Activated gamma-delta T cell treated with Interleukin-2 at 50 U/mL for 16 hours (primary cell): ENCODE measurements around the gene SLC27A5.
"Not testable (repeated sequence)": the region's sequence is repeated elsewhere in the genome, so short reads cannot be mapped to it uniquely, and the experiment has no call there.

ENCODE experiments used
- DNase-seq: peaks from one replicate; pipeline ENCODE4 v3.0.0-alpha.2; 2020

SLC27A5 gene

DNA sequence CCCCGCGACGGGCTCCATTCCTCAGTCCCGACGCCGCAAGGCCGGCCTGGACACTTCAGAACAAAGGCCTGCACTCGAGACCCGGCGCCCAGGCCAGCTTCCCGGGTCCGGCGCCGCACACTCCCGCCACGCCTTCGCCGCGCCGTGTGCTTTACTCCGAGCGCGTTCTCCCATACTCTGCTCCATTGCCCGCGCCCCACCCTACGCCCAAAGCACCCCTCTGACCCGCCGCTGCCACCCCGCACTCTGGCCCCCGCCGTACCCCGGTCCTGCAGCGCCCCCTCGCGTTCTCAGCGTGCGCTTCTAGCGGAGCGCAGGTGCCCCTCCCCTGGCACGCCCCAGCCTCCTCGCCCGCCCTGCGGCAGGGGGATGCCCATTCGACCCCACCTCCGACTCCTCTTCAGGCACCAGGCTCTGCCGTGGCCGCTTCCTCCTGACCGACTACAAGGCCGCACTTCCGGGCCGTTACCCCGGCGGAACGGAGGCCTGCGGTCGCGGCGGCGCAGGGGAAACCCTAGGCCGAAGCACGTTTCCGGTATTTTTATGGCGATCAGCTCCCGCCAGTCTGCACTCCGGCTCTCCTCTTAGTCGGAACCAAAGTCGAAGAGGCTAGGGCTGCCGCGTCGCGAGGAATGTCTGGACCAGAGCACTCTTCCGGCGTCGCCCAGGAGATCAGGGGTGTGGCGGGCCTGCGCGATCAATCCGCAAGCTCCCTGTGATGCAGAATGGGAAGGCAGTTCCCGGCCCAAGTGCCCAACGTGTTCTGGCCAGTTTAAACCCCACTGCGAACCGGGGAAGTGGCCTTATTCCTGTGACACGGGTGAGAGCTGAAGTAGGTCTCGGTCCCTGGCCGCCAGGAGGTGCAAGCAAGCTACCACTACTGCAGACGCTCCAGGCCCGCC is 7.8 kb upstream of the SLC27A5 start, which contains the start of gene ZBTB45:
Gene ZBTB45, minus strand, starts transcription at position 456 of the 902 bp plus-strand sequence. CDS start 2,137 bp downstream, outside the sequence.
- DNase-seq = peak; percentile 83

DNA sequence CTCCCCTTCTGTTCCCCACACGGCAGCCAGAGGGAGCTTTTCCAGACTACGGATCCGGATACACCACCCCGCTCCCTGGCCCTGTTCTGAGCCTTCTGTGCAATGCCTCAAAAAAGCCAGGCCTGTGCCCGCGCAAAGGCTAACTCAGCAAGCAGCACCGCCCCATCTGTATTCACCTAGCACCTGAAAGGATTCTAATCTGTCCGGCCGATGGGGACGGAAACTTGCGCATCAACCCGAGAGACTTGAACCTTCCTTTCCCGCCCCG is 7.2 kb upstream of the SLC27A5 start:
- DNase-seq = peak; percentile 44

DNA sequence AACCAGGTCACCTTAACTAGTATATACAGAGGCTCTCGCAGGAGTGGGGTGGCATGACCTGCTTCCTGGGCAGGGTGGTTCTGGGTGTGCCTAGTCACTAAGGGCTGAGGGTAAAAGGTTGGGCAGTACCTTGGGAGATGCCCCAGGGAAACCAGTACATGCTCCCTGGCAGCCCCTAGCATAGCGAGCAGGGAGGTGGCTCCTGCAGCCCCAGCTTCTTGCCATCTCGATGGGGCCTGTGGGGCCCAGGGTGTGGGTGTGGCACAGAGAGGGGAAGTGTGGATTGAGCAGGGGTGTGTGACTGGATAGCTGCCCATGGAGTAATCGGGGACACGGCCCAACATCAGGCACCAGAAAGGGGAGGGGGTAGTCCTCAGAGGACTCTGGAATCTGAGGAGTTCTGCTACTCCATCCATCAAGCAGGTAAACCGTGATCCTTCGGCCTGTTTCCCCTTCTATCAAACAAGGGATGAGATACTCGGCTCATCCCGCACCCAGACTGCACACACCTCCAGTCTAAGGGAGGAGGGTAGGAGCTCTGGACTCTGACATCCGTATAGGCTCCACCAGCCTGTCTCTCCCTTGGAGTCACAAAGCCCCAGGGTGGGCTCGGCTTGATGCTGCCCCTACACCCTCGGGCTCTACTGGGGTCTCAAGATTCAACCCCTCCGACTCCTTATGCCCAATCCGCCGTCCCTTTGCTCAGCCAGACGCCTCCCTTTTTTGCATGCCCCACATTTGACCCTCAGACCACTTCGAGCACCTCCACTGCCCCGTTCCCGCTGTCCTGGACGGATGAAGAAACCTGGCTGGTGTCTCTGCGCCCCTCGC is 6.7 kb upstream of the SLC27A5 start:
- DNase-seq = no peak

DNA sequence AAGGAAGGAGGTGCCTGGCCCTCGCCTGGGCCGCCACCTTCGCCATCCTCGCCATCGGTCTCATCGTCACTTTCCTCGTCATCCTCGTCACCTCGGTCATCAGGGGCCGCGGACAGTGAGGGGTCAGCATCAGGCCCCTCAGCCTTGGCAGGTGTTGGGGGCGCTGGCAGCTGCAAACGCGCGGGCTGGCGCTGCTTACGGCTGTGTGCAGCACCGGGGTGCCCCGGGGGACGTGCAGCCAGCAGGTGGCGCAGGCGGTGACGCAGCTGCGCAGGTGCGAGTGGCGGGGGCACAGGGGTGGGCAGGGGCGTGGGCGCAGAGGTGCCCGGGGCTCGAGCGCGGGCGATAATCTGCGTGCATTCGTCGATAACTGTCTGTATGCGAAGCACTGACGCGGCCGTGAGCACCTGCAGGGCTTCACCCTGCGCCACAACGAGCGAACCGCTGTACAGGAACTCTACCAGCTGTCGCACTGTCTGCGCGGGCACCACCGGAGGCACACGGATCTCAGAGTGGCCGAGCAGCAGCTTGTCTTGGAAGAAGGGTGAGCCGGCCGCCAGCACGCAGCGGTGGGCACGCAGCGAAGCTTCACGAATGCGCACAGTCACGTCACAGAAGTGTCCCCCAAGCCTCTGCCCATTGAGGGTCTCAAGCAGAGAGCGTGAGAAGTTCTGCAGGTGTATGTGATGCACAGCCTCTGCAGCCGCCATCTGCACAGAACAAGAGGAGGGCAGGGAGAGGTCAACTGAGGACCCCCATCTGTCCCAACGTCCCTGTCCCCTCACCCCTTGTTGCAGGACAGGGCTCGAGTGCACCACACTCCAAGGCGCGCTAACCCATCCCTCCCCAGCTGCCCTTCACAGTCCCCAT is 5.4 kb upstream of the SLC27A5 start:
- DNase-seq = no peak

DNA sequence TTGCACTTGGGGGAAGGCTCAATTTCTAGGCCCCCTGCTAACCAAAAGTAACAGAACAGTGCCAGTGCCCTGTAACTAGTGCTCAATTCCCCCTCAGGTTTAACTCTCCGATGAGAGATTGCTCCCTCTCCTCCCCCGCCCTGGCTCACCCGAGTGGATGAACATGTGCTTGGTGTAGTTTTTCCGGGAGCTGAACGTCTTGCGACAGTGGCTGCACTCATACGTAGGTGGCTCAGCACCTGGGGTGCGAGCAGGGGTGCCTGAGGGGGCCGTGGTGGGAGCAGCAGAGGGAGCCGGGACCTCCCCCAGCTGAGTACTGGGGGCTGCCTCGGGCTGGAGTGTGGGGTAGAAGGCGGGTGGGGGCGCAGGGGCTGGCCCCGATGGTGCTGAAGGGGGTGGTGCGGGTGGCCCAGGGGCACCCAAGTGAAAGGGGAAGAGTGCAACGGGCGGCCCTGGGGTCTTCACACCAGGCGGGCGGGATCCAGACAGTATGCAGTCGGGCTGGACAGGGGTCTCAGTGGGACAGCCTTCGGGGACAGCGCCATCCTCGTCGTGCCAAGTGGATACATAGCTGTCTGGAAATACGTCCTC is 4.5 kb upstream of the SLC27A5 start:
- DNase-seq = no peak

DNA sequence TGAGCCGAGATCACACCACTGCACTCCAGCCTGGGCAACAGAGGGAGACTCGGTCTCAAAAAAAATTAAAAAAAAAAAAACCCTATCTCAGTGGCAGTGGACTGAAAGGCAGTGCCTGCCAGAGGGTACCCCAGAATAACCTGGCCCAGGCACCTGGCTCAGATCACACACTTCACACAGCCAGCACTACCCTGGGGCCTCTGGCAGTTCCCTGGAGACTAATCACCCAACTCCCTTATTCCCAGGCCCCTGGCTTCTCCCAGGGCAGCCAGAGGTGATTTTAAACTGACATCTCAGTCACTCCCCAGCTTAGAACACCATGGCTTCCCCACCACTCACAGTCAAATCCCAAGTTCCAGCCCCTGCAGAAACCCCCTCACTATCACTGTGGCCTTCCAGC is 3.5 kb upstream of the SLC27A5 start:
- no peak for DNase-seq

DNA sequence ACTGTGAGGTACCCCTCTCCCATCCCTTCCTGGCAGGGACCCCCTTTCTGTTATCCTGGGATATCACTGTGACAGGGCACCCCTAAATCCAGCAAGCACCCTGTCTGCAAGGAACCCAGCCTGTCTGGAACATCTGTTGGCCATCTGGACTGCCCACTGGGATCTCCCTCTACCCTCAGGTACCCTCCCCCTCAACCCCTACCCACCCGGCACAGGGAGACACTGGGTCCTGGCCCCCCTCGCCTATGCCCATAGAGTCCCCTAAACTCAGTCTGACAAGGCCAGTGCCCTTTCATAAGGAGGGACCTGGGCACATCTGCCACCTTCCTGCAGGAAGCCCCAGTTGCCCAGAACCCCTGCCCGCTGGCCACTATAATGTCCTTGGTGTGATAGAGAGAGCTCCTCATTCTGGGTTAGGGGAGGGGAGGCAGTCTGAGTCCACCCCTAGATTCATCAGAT is 2.8 kb upstream of the SLC27A5 start:
- DNase-seq = no peak

DNA sequence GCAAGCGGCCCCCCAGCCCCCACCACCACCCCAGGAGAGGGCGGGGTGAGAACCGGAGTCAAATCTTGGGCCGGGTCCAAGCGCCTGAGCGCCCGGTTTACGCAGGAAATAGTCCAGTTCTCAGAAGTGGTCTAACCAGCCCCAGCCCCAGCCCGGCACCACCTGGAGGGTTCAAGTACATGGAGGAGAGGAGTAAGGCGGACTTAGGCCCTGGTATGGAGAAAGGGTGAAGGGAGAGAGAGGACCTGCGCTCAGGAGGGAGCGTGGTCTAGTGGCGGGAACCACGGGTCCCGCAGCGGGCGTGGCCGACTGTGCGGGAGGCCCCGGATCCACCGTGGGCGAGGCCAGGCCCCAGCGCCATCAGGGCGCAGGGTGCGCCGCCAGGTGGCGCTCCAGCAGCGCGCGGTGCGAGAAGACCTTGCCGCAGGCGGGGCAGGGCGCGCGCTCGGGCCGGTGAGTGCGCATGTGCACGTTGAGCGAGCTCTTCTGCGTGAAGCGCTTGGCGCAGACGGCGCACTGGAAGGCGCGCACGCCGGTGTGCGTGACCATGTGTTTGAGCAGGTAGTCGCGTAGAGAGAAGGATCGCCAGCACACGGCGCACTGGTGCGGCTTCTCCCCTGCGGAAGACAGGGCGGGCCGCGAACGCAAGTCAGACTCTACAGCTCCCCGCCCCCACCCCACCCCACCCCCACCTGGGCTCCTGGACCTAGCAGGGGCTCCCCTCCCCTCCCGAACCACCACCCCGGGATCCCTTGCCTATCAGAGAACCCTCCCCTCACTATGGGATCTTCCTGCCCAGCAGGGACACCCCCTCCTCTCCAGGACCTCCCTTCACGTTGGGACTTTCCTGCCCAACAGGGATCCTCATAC is 2.1 kb upstream of the SLC27A5 start:
- peak; percentile 91 for DNase-seq

DNA sequence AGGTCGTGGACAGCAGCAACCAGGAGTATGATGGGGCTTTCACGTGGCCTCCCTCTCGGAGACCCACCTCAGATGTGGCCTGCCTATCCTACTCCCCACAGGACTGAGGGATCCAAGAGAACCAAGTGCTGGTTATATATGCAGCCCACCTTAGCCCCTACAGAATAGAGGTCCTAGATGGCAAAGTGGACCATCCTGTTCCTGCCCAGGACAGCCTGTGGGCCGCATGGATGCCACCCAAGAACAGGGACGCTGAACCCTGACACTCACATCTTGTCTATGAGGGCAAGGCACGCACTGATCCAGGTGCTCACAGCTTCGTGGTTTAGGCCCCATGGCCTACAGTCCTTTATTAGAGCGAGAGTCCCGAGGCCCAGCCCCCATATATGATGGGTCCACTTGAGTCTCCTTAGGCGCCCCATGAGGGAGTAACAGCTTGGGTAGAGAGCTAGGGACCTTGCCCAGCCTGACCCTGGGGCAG is 1.5 kb upstream of the SLC27A5 start:
- DNase-seq = no peak

DNA sequence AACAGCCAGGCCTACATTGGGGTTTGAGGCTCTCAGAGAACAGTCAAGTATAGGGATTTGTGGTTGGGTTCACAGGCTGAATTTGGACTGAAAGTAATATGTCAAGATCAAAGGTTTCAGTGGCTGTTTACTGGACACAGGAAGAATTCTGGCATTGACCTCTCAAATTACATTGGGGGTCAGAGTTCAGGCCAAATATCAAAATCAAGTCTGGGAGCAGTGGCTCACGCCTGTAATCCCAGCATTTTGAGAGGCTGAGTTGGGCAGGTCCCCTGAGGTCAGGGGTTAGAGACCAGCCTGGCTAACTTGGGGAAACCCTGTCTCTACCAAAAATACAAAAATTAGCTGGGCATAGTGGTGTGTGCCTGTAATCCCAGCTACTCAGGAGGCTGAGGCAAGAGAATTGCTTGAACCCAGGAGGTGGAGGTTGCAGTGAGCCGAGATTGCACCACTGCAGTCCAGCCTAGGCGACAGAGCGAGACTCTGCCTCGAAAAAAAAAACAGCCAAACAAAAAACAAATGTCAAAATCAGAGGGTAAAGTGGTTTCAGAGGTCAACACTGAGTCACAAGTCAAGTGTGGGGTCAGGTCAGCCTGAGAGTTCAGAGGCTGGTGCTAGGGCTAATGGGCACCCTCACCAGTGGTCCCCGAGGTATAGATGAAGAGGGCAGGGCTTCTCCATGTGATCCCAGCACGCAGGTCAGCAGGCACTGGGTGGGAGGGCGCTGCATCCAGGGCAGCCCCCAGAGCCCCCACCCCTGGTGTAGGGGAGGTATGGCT is 1.5 kb downstream of the SLC27A5 start:
- no peak for DNase-seq

DNA sequence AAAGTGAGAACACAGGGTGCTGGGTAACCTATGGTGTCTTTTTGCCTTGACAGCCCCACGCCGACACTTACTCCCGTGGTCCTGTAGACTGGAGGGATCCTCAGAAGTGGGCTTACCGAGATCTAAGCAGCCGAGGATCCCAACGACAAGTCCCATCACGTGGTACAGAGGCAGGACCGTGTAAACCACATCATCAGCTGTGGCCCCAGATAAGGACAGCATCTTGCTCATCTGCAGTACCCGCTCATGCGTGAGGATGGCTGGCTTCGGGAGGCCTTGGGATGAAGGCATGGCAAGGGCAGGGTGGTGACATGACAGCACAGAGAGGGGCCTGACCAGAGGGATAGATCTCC is 2.1 kb downstream of the SLC27A5 start:
- DNase-seq = no peak

DNA sequence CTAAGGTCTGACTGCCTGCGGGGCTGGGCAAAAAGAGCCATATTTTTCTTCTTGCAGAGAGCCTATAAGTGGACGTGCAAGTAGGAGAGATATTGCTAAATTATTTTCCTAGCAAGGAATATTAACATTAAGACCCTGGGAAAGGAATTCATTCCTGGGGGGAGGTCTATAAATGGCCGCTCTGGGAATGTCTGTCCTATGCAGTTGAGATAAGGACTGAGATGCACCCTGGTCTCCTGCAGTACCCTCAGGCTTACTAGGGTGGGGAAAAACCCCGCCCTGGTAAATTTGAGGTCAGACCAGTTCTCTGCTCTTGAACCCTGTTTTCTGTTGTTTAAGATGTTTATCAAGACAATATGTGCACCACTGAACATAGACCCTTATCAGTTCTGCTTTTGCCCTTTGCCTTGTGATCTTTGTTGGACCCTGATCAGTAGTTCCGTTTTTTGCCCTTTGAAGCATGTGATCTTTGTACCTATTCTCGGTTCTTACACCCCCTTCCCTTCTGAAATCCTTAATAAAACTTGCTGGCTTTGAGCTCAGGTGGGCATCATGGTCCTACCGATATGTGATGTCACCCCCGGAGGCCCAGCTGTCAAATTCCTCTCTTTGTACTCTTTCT is 4.1 kb downstream of the SLC27A5 start:
- not testable (repeated sequence) for DNase-seq

DNA sequence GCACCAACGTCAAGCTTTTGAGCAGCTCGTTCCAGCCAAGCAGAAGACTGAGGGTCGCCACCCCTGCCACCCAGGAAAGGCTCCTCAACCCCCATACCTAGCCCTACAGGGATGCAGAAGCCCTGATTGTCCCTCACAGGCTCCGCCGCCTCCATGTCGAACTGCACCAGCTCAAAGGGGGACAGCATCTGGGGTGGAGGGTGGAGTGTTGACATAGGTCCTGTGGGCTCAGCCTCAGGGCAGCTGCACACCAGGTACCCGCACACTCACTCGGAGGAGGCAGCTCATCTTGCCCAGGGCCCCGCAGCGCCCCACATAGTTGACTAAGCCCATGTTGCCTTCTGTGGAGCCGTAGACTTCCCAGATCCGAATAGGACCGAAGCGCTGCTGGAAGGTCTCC is 11.6 kb downstream of the SLC27A5 start:
- no peak for DNase-seq

DNA sequence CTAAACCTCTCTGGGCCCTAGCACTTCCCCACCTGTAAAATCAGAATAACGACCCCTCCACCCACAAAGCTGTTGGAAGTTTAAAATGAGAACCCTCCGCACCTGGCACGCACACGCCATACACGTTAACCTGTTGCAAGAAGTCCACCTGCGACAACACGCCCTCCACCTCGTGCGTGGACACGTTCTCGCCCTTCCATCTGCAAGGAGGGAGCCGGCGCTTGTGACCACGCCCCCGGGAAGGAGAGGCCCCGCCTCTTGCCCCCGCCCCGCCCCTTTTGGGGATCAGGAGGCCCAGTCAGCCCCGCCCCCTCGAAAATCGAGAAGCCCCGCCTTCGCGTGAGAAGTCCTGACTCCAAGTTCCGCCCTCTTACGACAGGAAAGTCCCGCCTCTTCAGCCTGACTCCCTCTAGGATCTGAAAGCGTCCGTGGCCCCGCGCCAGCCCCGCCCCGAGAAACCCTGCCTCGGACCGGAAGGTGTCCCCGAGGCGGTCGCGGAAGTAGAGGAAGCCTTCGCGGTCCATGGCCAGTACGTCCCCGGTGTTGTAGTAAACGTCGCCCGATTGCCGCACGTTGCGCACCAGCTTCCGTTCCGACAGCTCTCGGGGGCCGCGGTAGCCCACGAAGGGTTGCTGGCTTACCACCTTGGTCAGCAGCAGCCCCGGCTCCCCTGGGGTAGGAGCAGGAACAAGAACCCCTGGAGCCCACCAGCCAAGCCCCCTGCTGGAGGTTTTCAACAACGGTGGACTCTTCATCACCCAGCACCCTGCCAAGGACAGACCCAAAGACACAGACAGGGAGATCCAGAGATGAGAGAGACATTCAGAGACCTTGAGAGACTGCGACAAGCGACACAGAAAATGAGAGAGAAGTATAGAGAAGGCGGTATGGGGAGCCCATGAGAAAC is 12.5 kb downstream of the SLC27A5 start:
- DNase-seq = peak; percentile 93

DNA sequence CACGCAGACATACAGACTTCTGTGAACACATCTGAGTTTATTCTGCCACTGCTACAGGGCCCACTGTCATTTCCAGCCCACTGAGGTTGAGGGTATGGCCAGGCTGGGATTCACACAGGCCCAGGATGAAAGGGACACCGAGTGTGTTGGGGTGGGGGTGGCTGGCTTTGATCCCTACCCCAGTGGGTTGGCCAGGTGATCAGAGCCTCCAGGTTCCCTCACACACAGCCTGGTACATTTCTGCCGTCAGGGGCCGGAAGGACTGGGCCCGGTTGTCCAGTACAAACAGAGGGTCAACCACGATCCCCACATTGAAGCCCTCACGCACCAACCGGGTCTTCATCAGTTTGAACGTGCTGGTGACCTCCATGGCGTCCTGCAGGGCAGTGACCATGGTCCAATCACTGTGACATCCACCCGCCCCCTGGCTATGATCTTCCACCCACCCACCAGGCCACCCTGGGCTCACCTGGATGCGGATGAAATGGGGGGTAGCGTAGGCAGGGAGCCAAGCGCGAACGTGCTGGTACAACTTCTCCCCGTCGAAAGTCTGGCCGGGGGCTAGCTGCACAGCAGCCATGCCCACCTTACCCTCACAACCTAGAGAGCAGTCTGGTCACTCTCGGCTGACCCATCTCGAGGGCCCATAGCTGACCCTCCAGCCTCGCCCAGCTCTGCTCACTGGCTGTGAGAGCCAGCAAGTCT is 13.3 kb downstream of the SLC27A5 start:
- DNase-seq = no peak

DNA sequence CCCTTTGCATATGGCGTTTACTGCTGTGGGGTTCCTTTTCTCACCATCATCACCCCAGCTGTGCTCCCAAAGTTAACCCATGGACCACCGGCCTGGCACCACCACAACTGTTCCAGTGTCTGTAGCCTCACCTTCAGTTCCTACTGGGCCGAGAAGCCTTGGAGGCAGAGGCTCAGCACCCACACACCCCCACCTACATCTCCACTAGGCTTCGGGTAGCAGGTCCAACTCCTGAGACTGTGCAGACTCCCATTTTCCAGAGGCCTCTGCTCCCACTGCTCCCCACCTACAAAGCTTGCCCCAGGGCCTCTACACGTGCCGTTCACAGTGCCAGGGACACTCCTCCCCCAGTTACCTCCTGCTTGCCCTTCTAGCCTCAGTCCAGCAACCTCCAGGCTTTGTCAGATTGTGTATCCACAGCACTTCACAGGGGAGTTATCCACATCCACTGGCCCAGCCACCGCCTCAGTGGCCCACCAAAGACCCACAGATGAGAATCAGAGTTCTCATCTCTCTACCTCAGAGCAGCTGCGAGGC is 14.1 kb downstream of the SLC27A5 start:
- DNase-seq = no peak

DNA sequence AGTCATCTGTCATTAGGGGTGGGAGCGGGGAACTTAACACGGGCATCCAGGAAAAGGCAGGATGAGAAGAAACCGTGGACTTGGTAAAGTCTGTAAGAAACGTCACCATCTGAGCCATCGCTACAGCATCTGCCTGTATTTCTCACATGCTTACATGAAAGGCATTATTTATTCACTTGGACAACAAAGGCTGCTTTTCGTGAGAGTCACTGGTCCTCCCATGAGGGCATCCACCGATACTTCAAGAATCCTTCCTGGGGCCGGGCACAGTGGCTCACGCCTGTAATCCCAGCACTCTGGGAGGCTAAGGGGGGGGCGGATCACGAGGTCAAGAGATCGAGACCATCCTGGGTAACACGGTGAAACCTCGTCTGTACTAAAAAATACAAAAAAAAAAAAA is 19.5 kb downstream of the SLC27A5 start:
- DNase-seq = no peak

DNA sequence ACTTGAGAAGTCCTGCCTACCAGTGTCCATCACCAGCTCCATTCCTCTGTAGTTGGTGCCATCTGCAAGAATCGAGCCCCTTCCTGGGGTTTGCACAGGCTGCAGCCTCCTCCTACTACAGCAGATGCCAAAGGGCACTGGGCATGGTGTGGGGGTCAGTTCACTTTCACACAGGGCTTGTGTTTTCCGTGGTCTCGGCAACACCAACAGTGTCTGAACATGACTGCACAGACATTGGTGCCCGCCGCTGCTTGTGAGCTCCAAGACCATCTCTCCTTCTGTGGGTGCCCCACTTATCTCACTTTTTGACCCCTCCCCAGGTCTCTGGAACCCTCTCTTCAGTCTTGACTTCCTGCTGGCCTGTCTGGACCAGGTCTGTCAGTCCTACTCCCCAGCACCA is 20.4 kb downstream of the SLC27A5 start:
- no peak for DNase-seq
